KMS-11 (cell line): ENCODE data around the gene SRBD1.

Experiments
- H2AFZ ChIP-seq: fragments of 200-600 bp; sonication (generic); 2 replicates; pipeline ENCODE4 v1.6.1; 2016; ENCODE audit warnings: antibody characterized with exemption, mixed run types, low read depth
- H3K27ac ChIP-seq: fragments of 200-600 bp; sonication (generic); 2 replicates; pipeline ENCODE4 v1.6.1; 2016; ENCODE audit warnings: mild to moderate bottlenecking, mixed run types
- H3K27me3 ChIP-seq: fragments of 200-600 bp; sonication (generic); 2 replicates; pipeline ENCODE4 v1.6.1; 2017; ENCODE audit warnings: mild to moderate bottlenecking, low read depth, mixed run types, moderate library complexity; ENCODE audit not compliant: insufficient read depth
- H3K36me3 ChIP-seq: fragments of 200-600 bp; sonication (generic); 2 replicates; pipeline ENCODE4 v1.6.1; 2017; ENCODE audit warnings: mild to moderate bottlenecking, mixed run types; ENCODE audit not compliant: insufficient read depth
- H3K4me1 ChIP-seq: fragments of 200-600 bp; sonication (generic); 2 replicates; pipeline ENCODE4 v1.6.1; 2016; ENCODE audit warnings: mild to moderate bottlenecking, low read depth, mixed run types; ENCODE audit not compliant: poor library complexity, severe bottlenecking
- H3K4me2 ChIP-seq: fragments of 200-600 bp; sonication (generic); 2 replicates; pipeline ENCODE4 v1.7.0; 2016; ENCODE audit warnings: mild to moderate bottlenecking, mixed run types
- H3K4me3 ChIP-seq: fragments of 200-600 bp; sonication (generic); IDR thresholded peaks from 2 replicates; pipeline ENCODE4 v1.6.1; 2017; ENCODE audit warnings: low read depth, low read length, mixed read lengths; ENCODE audit not compliant: insufficient read depth
- H3K79me2 ChIP-seq: fragments of 200-600 bp; sonication (generic); 2 replicates; pipeline ENCODE4 v1.6.1; 2016; ENCODE audit warnings: low read depth, mixed run types; ENCODE audit not compliant: insufficient read depth
- H3K9ac ChIP-seq: fragments of 200-600 bp; sonication (generic); 2 replicates; pipeline ENCODE4 v1.6.1; 2016; ENCODE audit warnings: mild to moderate bottlenecking, mixed run types
- H4K20me1 ChIP-seq: fragments of 200-600 bp; sonication (generic); 2 replicates; pipeline ENCODE4 v1.6.1; 2016; ENCODE audit warnings: mild to moderate bottlenecking, mixed run types; ENCODE audit not compliant: insufficient read depth
- TF ChIP-seq, protein P1 (sequence below): fragments of 200-600 bp; sonication (generic); conservative IDR thresholded peaks from 2 replicates; pipeline ENCODE4 v1.6.1; 2017; ENCODE audit warnings: low read depth, mild to moderate bottlenecking, antibody characterized with exemption, low read length, moderate library complexity, mixed read lengths

The SRBD1 gene

DNA sequence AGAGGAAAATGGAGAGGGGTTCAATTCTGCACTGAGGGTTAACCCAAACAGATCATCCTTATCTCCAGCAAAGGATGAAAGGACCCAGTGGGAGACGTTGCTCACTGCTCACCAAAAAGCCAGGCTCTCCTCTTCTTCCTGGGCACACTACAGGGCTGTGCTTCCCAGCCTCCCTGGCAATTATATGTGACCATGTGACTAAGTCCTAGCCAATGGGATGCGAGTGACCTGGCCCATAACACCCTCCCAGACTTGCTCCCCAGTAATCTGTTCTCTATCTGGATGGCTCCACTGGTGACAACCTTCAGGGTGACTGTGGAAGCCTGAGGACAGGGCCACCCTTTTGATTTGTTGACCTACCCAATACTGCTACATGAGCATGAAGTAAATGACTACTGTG is 29.5 kb upstream of the SRBD1 start:
- H3K79me2 ChIP-seq = no peaks in the 10 kb centered on the region
- no peaks in the 10 kb centered on the region; the same call in 1 of the 2 replicates for H3K27me3 ChIP-seq
- H3K27ac ChIP-seq = no peak overlapping the region
- no peak overlapping the region for H2AFZ ChIP-seq
- H3K36me3 ChIP-seq = no peaks in the 10 kb centered on the region
- TF ChIP-seq, protein P1, sequence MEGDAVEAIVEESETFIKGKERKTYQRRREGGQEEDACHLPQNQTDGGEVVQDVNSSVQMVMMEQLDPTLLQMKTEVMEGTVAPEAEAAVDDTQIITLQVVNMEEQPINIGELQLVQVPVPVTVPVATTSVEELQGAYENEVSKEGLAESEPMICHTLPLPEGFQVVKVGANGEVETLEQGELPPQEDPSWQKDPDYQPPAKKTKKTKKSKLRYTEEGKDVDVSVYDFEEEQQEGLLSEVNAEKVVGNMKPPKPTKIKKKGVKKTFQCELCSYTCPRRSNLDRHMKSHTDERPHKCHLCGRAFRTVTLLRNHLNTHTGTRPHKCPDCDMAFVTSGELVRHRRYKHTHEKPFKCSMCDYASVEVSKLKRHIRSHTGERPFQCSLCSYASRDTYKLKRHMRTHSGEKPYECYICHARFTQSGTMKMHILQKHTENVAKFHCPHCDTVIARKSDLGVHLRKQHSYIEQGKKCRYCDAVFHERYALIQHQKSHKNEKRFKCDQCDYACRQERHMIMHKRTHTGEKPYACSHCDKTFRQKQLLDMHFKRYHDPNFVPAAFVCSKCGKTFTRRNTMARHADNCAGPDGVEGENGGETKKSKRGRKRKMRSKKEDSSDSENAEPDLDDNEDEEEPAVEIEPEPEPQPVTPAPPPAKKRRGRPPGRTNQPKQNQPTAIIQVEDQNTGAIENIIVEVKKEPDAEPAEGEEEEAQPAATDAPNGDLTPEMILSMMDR = no peak
- H3K9ac ChIP-seq = no peak overlapping the region
- no peaks in the 10 kb centered on the region for H4K20me1 ChIP-seq
- no peak overlapping the region for H3K4me2 ChIP-seq
- no peak overlapping the region for H3K4me3 ChIP-seq
- no peaks in the 10 kb centered on the region for H3K4me1 ChIP-seq

DNA sequence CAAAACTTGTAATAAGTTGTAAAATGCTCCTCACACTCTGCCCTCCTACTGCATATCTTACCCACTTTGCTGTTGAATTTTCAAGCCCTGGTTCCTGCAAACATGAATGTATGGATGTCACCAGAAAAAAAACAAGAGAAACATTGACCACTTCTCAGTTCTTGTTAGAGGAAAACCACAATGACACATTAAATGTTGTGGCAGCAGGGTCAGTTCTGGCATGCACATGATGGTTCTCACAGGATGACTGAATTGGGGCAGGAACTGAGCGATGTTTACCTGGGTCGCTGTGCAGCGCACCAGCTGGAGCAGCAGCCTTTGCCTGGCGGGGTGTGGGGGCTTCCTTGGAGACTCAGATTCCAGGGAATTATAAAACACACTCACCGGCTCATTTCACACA is 26.4 kb upstream of the SRBD1 start:
- H3K79me2 ChIP-seq = no peaks in the 10 kb centered on the region
- H3K4me3 ChIP-seq = no peak overlapping the region
- H3K9ac ChIP-seq = no peak overlapping the region
- no peaks in the 10 kb centered on the region for H4K20me1 ChIP-seq
- no peak overlapping the region for H3K4me2 ChIP-seq
- H3K4me1 ChIP-seq = no peaks in the 10 kb centered on the region
- no peak overlapping the region for H2AFZ ChIP-seq
- no peaks in the 10 kb centered on the region for H3K27me3 ChIP-seq
- no peaks in the 10 kb centered on the region for H3K36me3 ChIP-seq
- H3K27ac ChIP-seq = no peak overlapping the region
- TF ChIP-seq, protein P1 = no peak

- Histone ChIP-seq H3K4me3 (no peak overlapping the region), H3K36me3 (no peaks in the 10 kb centered on the region), H3K79me2 (no peaks in the 10 kb centered on the region), H3K27ac (no peak overlapping the region), H2AFZ (no peak overlapping the region), H3K27me3 (no peaks in the 10 kb centered on the region), H4K20me1 (no peaks in the 10 kb centered on the region), H3K4me1 (no peaks in the 10 kb centered on the region), H3K4me2 (no peak overlapping the region), H3K9ac (no peak overlapping the region)
- TF ChIP-seq, protein P1 = no peak
These were observed 24.9 kb upstream of the SRBD1 start for GRCh38 chr2:45636008-45636407.

DNA sequence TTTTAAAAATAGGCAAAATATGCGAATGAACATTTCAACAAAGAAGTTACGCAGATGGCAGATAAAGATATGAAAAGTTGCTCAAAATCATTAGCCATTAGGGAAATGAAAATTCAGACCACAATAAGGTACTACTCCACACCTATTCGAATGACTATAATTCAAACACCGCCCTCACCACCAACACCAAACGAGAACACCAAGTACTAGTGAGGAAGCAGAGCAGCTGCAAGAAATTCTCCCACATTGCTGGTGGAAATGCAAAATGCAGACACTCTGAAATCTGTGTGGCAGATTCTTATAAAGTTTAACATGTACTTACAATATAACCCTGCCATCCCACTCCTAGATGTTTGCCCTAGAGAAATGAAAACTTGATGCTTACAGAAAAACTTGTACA is 23.2 kb upstream of the SRBD1 start:
- no peak overlapping the region for H3K4me2 ChIP-seq
- H3K36me3 ChIP-seq = no peaks in the 10 kb centered on the region
- H2AFZ ChIP-seq = no peak overlapping the region
- no peaks in the 10 kb centered on the region for H3K79me2 ChIP-seq
- no peaks in the 10 kb centered on the region for H4K20me1 ChIP-seq
- no peaks in the 10 kb centered on the region for H3K4me1 ChIP-seq
- TF ChIP-seq, protein P1 = no peak
- no peak overlapping the region for H3K27ac ChIP-seq
- no peaks in the 10 kb centered on the region for H3K27me3 ChIP-seq
- H3K9ac ChIP-seq = no peak overlapping the region
- no peak overlapping the region for H3K4me3 ChIP-seq
